GM23338 (cell line): ENCODE results near the gene ABCC1. TPM values are rescaled to one million over a fixed set of nuclear protein-coding genes. Genes with fewer than 3 reads are reported as not detected.

Experiments
- ATAC-seq: fragments of 200-7000 bp; cut with Tn5 transposase; 3 replicates; pipeline ENCODE4 v1.9.1; 2020
- DNase-seq: peaks from one replicate; pipeline ENCODE4 v3.0.0-alpha.2; 2015; ENCODE audit warnings: low spot score
- H2AFZ ChIP-seq: fragments of 200-600 bp; sonication (generic); 2 replicates; pipeline ENCODE4 v1.8.0; 2016; ENCODE audit warnings: antibody characterized with exemption, mild to moderate bottlenecking, moderate library complexity
- H3F3A ChIP-seq: fragments of 200-600 bp; sonication (generic); replicated peaks from 2 replicates; pipeline ENCODE4 v1.8.0; 2017; ENCODE audit warnings: antibody characterized with exemption, mixed run types, low read depth
- H3K27ac ChIP-seq: fragments of 200-600 bp; sonication (generic); 2 replicates; pipeline ENCODE4 v1.6.1; 2016; ENCODE audit warnings: low read depth
- H3K27me3 ChIP-seq: fragments of 200-600 bp; sonication (generic); 2 replicates; pipeline ENCODE4 v1.8.0; 2016; ENCODE audit warnings: mild to moderate bottlenecking, mixed run types, moderate library complexity; ENCODE audit not compliant: insufficient read depth
- H3K36me3 ChIP-seq: fragments of 200-600 bp; sonication (generic); 2 replicates; pipeline ENCODE4 v1.8.0; 2016; ENCODE audit warnings: mild to moderate bottlenecking; ENCODE audit not compliant: insufficient read depth
- H3K4me1 ChIP-seq: fragments of 200-600 bp; sonication (generic); 2 replicates; pipeline ENCODE4 v1.8.0; 2016; ENCODE audit warnings: mild to moderate bottlenecking, moderate library complexity; ENCODE audit not compliant: insufficient read depth
- H3K4me2 ChIP-seq: fragments of 200-600 bp; sonication (generic); 2 replicates; pipeline ENCODE4 v1.7.1; 2017; ENCODE audit warnings: mixed run types
- H3K4me3 ChIP-seq: fragments of 200-600 bp; sonication (generic); 2 replicates; pipeline ENCODE4 v1.6.1; 2016; ENCODE audit warnings: mixed run types
- H3K79me2 ChIP-seq: fragments of 200-600 bp; sonication (generic); replicated peaks from 2 replicates; pipeline ENCODE4 v1.8.0; 2017; ENCODE audit warnings: mild to moderate bottlenecking; ENCODE audit not compliant: insufficient read depth
- H3K9me2 ChIP-seq: fragments of 200-600 bp; sonication (generic); 2 replicates; pipeline ENCODE4 v1.8.0; 2017; ENCODE audit not compliant: insufficient read depth
- H4K20me1 ChIP-seq: fragments of 200-600 bp; sonication (generic); replicated peaks from 2 replicates; pipeline ENCODE4 v1.8.0; 2017; ENCODE audit warnings: mild to moderate bottlenecking; ENCODE audit not compliant: insufficient read depth
- H3K27ac Mint-ChIP-seq: 2 replicates; pipeline ENCODE4 v1.8.0; 2020; ENCODE audit warnings: inconsistent platforms, mild to moderate bottlenecking, moderate library complexity, mixed read lengths
- H3K27me3 Mint-ChIP-seq: 3 replicates; pipeline ENCODE4 v1.8.0; 2022; ENCODE audit warnings: low read depth, mild to moderate bottlenecking, moderate library complexity, mixed read lengths, inconsistent platforms; ENCODE audit not compliant: insufficient read depth, poor library complexity
- H3K36me3 Mint-ChIP-seq: 3 replicates; pipeline ENCODE4 v1.8.0; 2021; ENCODE audit warnings: low read depth, mild to moderate bottlenecking, inconsistent platforms, moderate library complexity, mixed read lengths
- H3K4me1 Mint-ChIP-seq: 3 replicates; pipeline ENCODE4 v1.8.0; 2020; ENCODE audit warnings: mild to moderate bottlenecking, inconsistent platforms, mixed read lengths
- H3K4me3 Mint-ChIP-seq: 3 replicates; pipeline ENCODE4 v1.8.0; 2021; ENCODE audit warnings: moderate library complexity, mild to moderate bottlenecking, inconsistent platforms, mixed read lengths
- H3K9me3 Mint-ChIP-seq: 3 replicates; pipeline ENCODE4 v1.8.0; 2020; ENCODE audit warnings: moderate library complexity, mild to moderate bottlenecking, inconsistent platforms, mixed read lengths
- CREB1 ChIP-seq: fragments of 250-450 bp; sonication (Bioruptor Pico); IDR thresholded peaks from 2 replicates; pipeline ENCODE4 v1.5.0; 2020; ENCODE audit warnings: low read depth, mild to moderate bottlenecking, moderate library complexity
- CTCF ChIP-seq, 2 experiments: fragments of 200-600 bp in 1 of 2; sonication (generic) in 1 of 2; conservative IDR thresholded peaks; 2 replicates each; pipeline versions ENCODE4 v1.5.1 to v1.6.1; 2016 to 2017; ENCODE audit warnings: antibody characterized with exemption in 2 of 2, low read depth in 2 of 2, mild to moderate bottlenecking in 2 of 2, moderate library complexity in 1 of 2
- ETS1 ChIP-seq: IDR thresholded peaks from 2 replicates; pipeline ENCODE4 v1.6.1; 2016; ENCODE audit warnings: antibody characterized with exemption
- EZH2 ChIP-seq: fragments of 200-600 bp; sonication (generic); IDR thresholded peaks from one replicate; pipeline ENCODE4 v1.8.0; 2017; ENCODE audit warnings: antibody characterized with exemption, mild to moderate bottlenecking, low read depth; ENCODE audit not compliant: unreplicated experiment
- EZH2phosphoT487 ChIP-seq: fragments of 200-600 bp; sonication (generic); IDR thresholded peaks from one replicate; pipeline ENCODE4 v1.8.1; 2018; ENCODE audit warnings: antibody characterized with exemption; ENCODE audit not compliant: unreplicated experiment
- JUNB ChIP-seq: IDR thresholded peaks from one replicate; pipeline ENCODE4 v1.6.1; 2016; ENCODE audit warnings: antibody characterized with exemption; ENCODE audit not compliant: unreplicated experiment
- NANOG ChIP-seq: IDR thresholded peaks from 2 replicates; pipeline ENCODE4 v1.6.1; 2016; ENCODE audit warnings: antibody characterized with exemption, borderline replicate concordance
- POLR2AphosphoS5 ChIP-seq: IDR thresholded peaks from 2 replicates; pipeline ENCODE4 v1.6.1; 2016; ENCODE audit warnings: antibody characterized with exemption, low read depth
- REST ChIP-seq: IDR thresholded peaks from one replicate; pipeline ENCODE4 v1.6.1; 2018; ENCODE audit warnings: antibody characterized with exemption; ENCODE audit not compliant: unreplicated experiment
- STAT1 ChIP-seq: IDR thresholded peaks from one replicate; pipeline ENCODE4 v1.6.1; 2016; ENCODE audit warnings: antibody characterized with exemption; ENCODE audit not compliant: unreplicated experiment
- ZNF114 ChIP-seq: fragments of 250-450 bp; sonication (Bioruptor Pico); IDR thresholded peaks from 2 replicates; pipeline ENCODE4 v1.5.0; 2020; ENCODE audit warnings: mild to moderate bottlenecking, moderate library complexity
- ZNF331 ChIP-seq: fragments of 250-450 bp; sonication (Bioruptor Pico); IDR thresholded peaks from 2 replicates; pipeline ENCODE4 v1.5.0; 2020; ENCODE audit warnings: low read depth, mild to moderate bottlenecking, moderate library complexity
- ZNF462 ChIP-seq: fragments of 250-450 bp; sonication (Bioruptor Pico); IDR thresholded peaks from 2 replicates; pipeline ENCODE4 v1.5.0; 2020; ENCODE audit warnings: mild to moderate bottlenecking, moderate library complexity
- polyA plus RNA-seq: library from polyadenylated mRNA; unstranded; fragments of >200 nt; fragmentation: Nextera tagmentation; extraction: Ambion mirVana; gene quantifications from 2 replicates; pipeline ENCODE4 v1.2.1, GENCODE V29; 2016
- total RNA-seq: library from RNA; depleted of rRNA; stranded (reverse); fragments of >200 nt; shearing (Covaris generic); gene quantifications from 2 replicates; pipeline ENCODE4 v1.2.3, GENCODE V29; 2014

The ABCC1 gene
- total and polyA plus RNA-seq, 2 experiments from 2014 or later = 11.0 to 46.6 TPM

- H3K27ac Mint-ChIP-seq = no peak overlapping the region
- DNase-seq (no peak), ATAC-seq (no peak)
- no peak overlapping the region for H3K4me3 ChIP-seq
- TF ChIP-seq POLR2AphosphoS5 = no peak
- TF ChIP-seq REST = no peak
- no peak for TF ChIP-seq EZH2
- TF ChIP-seq ETS1 = no peak
- no peak for TF ChIP-seq CTCF (conservative IDR thresholded peaks at IDR 0.05; ENCODE audit: low read depth in 2 of 2)
- no peak for TF ChIP-seq ZNF462
- TF ChIP-seq ZNF331 (CRISPR knock-in tag) = no peak
- no peak for TF ChIP-seq STAT1
- TF ChIP-seq ZNF114 (CRISPR knock-in tag) = no peak
- TF ChIP-seq EZH2phosphoT487 = no peak
- no peak for TF ChIP-seq JUNB
- TF ChIP-seq CREB1 (CRISPR knock-in tag) = no peak
- TF ChIP-seq NANOG = no peak
- no peaks in the 10 kb centered on the region for H3K27me3 ChIP-seq
- peaks cover 27% of the 10 kb centered on the region for H4K20me1 ChIP-seq
- peaks cover 39% of the 10 kb centered on the region for H3K4me1 ChIP-seq
- no peaks in the 10 kb centered on the region; the same call in 1 of the 2 replicates for H3K9me2 ChIP-seq
- H3K27ac ChIP-seq = no peak overlapping the region
- H3K79me2 ChIP-seq = peaks cover 78% of the 10 kb centered on the region
- H3K9me3 Mint-ChIP-seq = peaks cover 39% of the 10 kb centered on the region
- peaks cover 70% of the 10 kb centered on the region for H3K36me3 Mint-ChIP-seq
- peaks cover 12% of the 10 kb centered on the region for H3K27me3 Mint-ChIP-seq
- no peak overlapping the region for H2AFZ ChIP-seq
- no peak overlapping the region for H3K4me2 ChIP-seq
- H3K4me3 Mint-ChIP-seq = no peak overlapping the region
- H3F3A ChIP-seq = no peaks in the 10 kb centered on the region; the same call in 1 of the 2 replicates
- H3K36me3 ChIP-seq = peaks cover 11% of the 10 kb centered on the region
- peaks cover 50% of the 10 kb centered on the region for H3K4me1 Mint-ChIP-seq
These were observed 24.0 kb downstream of the ABCC1 start for GRCh38 chr16:15973421-15973820.
